Neural progenitor cell (in vitro differentiated cells): ENCODE measurements around the gene INVS.

Experiments used
- EZH2 ChIP-seq: fragments of 200-600 bp; sonication (generic); IDR thresholded peaks from 2 replicates; pipeline ENCODE4 v1.6.1; 2017; ENCODE audit warnings: antibody characterized with exemption, mild to moderate bottlenecking, moderate library complexity
- EZH2phosphoT487 ChIP-seq: fragments of 200-600 bp; sonication (generic); IDR thresholded peaks from 2 replicates; pipeline ENCODE4 v1.6.1; 2017; ENCODE audit warnings: antibody characterized with exemption
- TF ChIP-seq, protein P1 (sequence below): fragments of 200-600 bp; sonication (generic); IDR thresholded peaks from 2 replicates; pipeline ENCODE4 v1.5.1; 2017; ENCODE audit warnings: antibody characterized with exemption, mild to moderate bottlenecking

DNA sequence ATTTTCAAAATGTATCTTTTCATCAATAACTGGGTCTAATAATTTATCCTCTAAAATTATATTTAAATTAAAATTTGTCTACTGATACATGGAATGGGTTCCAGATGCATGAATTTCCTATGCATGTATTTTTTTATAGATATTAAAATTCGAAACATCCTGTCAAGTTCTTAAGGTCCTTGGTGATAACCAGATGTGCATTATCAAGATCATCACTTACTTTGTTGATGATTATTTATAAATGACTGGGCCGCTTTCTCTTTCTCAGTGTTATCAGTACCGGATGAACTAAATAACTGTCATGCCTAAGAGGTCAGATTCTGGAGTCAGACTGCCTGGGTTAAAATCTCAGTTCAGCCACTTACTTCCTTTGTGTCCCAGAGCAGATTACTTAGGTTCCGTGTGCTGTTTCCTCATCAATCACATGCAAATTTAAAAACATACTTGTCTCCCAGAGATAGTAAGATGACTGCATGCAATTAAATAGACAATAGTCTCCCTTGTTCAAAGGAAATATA, 129.4 kb downstream of the INVS start:
- TF ChIP-seq EZH2 (no peak), EZH2phosphoT487 (no peak)
- TF ChIP-seq, protein P1, sequence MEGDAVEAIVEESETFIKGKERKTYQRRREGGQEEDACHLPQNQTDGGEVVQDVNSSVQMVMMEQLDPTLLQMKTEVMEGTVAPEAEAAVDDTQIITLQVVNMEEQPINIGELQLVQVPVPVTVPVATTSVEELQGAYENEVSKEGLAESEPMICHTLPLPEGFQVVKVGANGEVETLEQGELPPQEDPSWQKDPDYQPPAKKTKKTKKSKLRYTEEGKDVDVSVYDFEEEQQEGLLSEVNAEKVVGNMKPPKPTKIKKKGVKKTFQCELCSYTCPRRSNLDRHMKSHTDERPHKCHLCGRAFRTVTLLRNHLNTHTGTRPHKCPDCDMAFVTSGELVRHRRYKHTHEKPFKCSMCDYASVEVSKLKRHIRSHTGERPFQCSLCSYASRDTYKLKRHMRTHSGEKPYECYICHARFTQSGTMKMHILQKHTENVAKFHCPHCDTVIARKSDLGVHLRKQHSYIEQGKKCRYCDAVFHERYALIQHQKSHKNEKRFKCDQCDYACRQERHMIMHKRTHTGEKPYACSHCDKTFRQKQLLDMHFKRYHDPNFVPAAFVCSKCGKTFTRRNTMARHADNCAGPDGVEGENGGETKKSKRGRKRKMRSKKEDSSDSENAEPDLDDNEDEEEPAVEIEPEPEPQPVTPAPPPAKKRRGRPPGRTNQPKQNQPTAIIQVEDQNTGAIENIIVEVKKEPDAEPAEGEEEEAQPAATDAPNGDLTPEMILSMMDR = no peak
